Endothelial cell of umbilical vein (primary cell): ENCODE results near the gene KYAT1. TPM values are rescaled to one million over a fixed set of nuclear protein-coding genes. Genes with fewer than 3 reads are reported as not detected.

Experiments
- BruUV-seq: library from RNA; stranded (reverse); fragments of 400-500 nt; replicated peaks from 2 replicates; lab custom pipeline; 2021; lab: Mats Ljungman, UMichigan
- CTCF ChIA-PET: fragments of 300-600, 350-600 bp; sonication (Branson Sonifier 250); formaldehyde crosslinking; loops from one replicate; lab custom pipeline; 2021; ENCODE audit warnings: antibody characterized with exemption, inconsistent platforms; lab: Charles Lee
- POLR2A ChIA-PET: fragments of 300-600, 350-600 bp; sonication (Branson Sonifier 250); formaldehyde crosslinking; loops from one replicate; lab custom pipeline; 2021; ENCODE audit warnings: antibody characterized with exemption, inconsistent platforms; lab: Charles Lee
- DNase-seq: peaks from one replicate; pipeline ENCODE4 v3.0.0-alpha.2; 2011; ENCODE audit warnings: low read depth, low spot score
- FAIRE-seq: peaks from 2 replicates; lab custom pipeline; 2011; peaks lifted over from hg19 to GRCh38; lab: Jason Lieb, UNC
- H2AFZ ChIP-seq: 2 replicates; pipeline ENCODE4 v1.6.0; 2012; ENCODE audit warnings: low read depth, low read length, control low read depth, inconsistent platforms
- H3K27ac ChIP-seq: 2 replicates; pipeline ENCODE4 v1.5.1; 2011; ENCODE audit warnings: low read depth, mild to moderate bottlenecking, control low read depth, low read length, moderate library complexity; ENCODE audit not compliant: insufficient read depth
- H3K27me3 ChIP-seq, 2 experiments: 2 replicates each; pipeline versions ENCODE4 v1.6.0 to v1.6.1; 2011; ENCODE audit warnings: low read length in 2 of 2, mixed read lengths in 1 of 2; ENCODE audit not compliant: control insufficient read depth in 2 of 2, insufficient read depth in 2 of 2
- H3K36me3 ChIP-seq, 2 experiments: 2 replicates in 1 of 2; 3 replicates in 1 of 2; pipeline ENCODE4 v1.5.1; 2011; ENCODE audit warnings: low read length in 2 of 2, mild to moderate bottlenecking in 1 of 2, moderate library complexity in 1 of 2; ENCODE audit not compliant: control insufficient read depth in 2 of 2, insufficient read depth in 2 of 2; ENCODE audit errors: extremely low read depth in 1 of 2
- H3K4me1 ChIP-seq: 3 replicates; pipeline ENCODE4 v1.5.1; 2011; ENCODE audit warnings: mild to moderate bottlenecking, low read length; ENCODE audit not compliant: control insufficient read depth, insufficient read depth; ENCODE audit errors: extremely low read depth
- H3K4me2 ChIP-seq: 2 replicates; pipeline ENCODE4 v1.6.1; 2011; ENCODE audit warnings: low read length, control low read depth, mixed read lengths; ENCODE audit not compliant: insufficient read depth
- H3K4me3 ChIP-seq, 3 experiments: fragments of 200-600 bp in 1 of 3; sonication (generic), shearing (Covaris generic) in 1 of 3; replicated peaks in 1 of 3; 2 replicates each; pipeline ENCODE4 v1.5.1; 2011 to 2016; ENCODE audit warnings: control low read depth in 3 of 3, low read length in 3 of 3, mild to moderate bottlenecking in 2 of 3, inconsistent platforms in 1 of 3, low read depth in 1 of 3, moderate library complexity in 1 of 3; ENCODE audit not compliant: insufficient read depth in 1 of 3
- H3K79me2 ChIP-seq: 2 replicates; pipeline ENCODE4 v1.6.0; 2012; ENCODE audit warnings: low read length, inconsistent platforms; ENCODE audit not compliant: control insufficient read depth, insufficient read depth
- H3K9ac ChIP-seq: replicated peaks from 2 replicates; pipeline ENCODE3; 2011; ENCODE audit warnings: low read length, control low read depth; ENCODE audit not compliant: insufficient read depth; ENCODE audit errors: extremely low read depth
- H3K9me1 ChIP-seq: replicated peaks from 3 replicates; pipeline ENCODE4 v1.6.0; 2011; ENCODE audit warnings: mild to moderate bottlenecking, low read length; ENCODE audit not compliant: control insufficient read depth, insufficient read depth; ENCODE audit errors: extremely low read depth
- H3K9me3 ChIP-seq: replicated peaks from 2 replicates; pipeline ENCODE4 v1.5.1; 2012; ENCODE audit warnings: low read length, inconsistent platforms; ENCODE audit not compliant: control insufficient read depth, insufficient read depth
- H4K20me1 ChIP-seq: replicated peaks from 2 replicates; pipeline ENCODE3; 2011; ENCODE audit warnings: mild to moderate bottlenecking, low read length; ENCODE audit not compliant: control insufficient read depth, insufficient read depth; ENCODE audit errors: extremely low read depth
- EZH2 ChIP-seq: IDR thresholded peaks from 2 replicates; pipeline ENCODE4 v1.6.1; 2012; ENCODE audit warnings: borderline replicate concordance, low read depth, mild to moderate bottlenecking, moderate library complexity, low read length, inconsistent platforms; ENCODE audit not compliant: severe bottlenecking
- FOS ChIP-seq: IDR thresholded peaks from 2 replicates; pipeline ENCODE4 v1.6.1; 2011; ENCODE audit warnings: mild to moderate bottlenecking, low read length, moderate library complexity, borderline replicate concordance; ENCODE audit not compliant: insufficient read depth
- GATA2 ChIP-seq: IDR thresholded peaks from 2 replicates; pipeline ENCODE4 v1.7.0; 2011; ENCODE audit warnings: low read depth, mild to moderate bottlenecking, moderate library complexity, mixed read lengths, low read length; ENCODE audit not compliant: insufficient read length, insufficient read depth
- JUN ChIP-seq: IDR thresholded peaks from 2 replicates; pipeline ENCODE4 v1.6.1; 2011; ENCODE audit warnings: borderline replicate concordance, low read depth; ENCODE audit not compliant: insufficient read length, insufficient read depth
- MYC ChIP-seq: IDR thresholded peaks from one replicate; pipeline ENCODE4 v1.6.1; 2011; ENCODE audit warnings: mild to moderate bottlenecking, low read depth, low read length
- POLR2A ChIP-seq: IDR thresholded peaks from 2 replicates; pipeline ENCODE4 v1.6.1; 2012; ENCODE audit warnings: low read depth, mild to moderate bottlenecking, control low read depth, low read length
- POLR2AphosphoS5 ChIP-seq: IDR thresholded peaks from 2 replicates; pipeline ENCODE4 v1.6.1; 2012; ENCODE audit warnings: low read depth, mild to moderate bottlenecking, control low read depth, low read length, moderate library complexity; ENCODE audit not compliant: insufficient read depth
- dilution Hi-C: fragments of 300-500 bp; cut with MboI; formaldehyde crosslinking; loops from one replicate; pipeline ENCODE4 v1.15.0; 2019; ENCODE audit warnings: low sequenced_read_pairs; ENCODE audit not compliant: extremely low pct_ligation_motif_present
- intact Hi-C: fragments of 100-400 bp; cut with micrococcal nuclease; formaldehyde crosslinking; loops from one replicate; pipeline ENCODE4 v1.10.0; 2022
- polyA plus RNA-seq, 4 experiments: library from polyadenylated mRNA; depleted of rRNA in 3 of 4; stranded (reverse) in 3 of 4; unstranded in 1 of 4; fragments of >200 nt; gene quantifications; 2 replicates each; pipeline versions ENCODE4 v1.2.1 to v1.2.3, GENCODE V29; 2011 to 2012; ENCODE audit warnings: missing spikeins in 1 of 4
- total RNA-seq: library from RNA; stranded (reverse); gene quantifications from 2 replicates; pipeline ENCODE4 v1.2.3, GENCODE V29; 2021
- TF ChIP-seq, protein P1 (sequence below): IDR thresholded peaks from 2 replicates; pipeline ENCODE4 v1.6.1; 2011; ENCODE audit not compliant: insufficient read depth, insufficient read length
- TF ChIP-seq, protein P2 (sequence below), 2 donors: IDR thresholded peaks; 1 replicate in 1 of 2; 2 replicates in 1 of 2; pipeline ENCODE4 v1.5.1; 2011; ENCODE audit warnings: low read length in 2 of 2, mild to moderate bottlenecking in 2 of 2, moderate library complexity in 2 of 2, control low read depth in 1 of 2, inconsistent platforms in 1 of 2, low read depth in 1 of 2; ENCODE audit not compliant: insufficient read depth in 1 of 2; ENCODE audit errors: extremely low read depth in 1 of 2

KYAT1 gene
- total and polyA plus RNA-seq, 2 donors (not counting 3 experiments of a cell fraction or from before 2014, with no cell fraction given) = 7.2 to 9.6 TPM

DNA sequence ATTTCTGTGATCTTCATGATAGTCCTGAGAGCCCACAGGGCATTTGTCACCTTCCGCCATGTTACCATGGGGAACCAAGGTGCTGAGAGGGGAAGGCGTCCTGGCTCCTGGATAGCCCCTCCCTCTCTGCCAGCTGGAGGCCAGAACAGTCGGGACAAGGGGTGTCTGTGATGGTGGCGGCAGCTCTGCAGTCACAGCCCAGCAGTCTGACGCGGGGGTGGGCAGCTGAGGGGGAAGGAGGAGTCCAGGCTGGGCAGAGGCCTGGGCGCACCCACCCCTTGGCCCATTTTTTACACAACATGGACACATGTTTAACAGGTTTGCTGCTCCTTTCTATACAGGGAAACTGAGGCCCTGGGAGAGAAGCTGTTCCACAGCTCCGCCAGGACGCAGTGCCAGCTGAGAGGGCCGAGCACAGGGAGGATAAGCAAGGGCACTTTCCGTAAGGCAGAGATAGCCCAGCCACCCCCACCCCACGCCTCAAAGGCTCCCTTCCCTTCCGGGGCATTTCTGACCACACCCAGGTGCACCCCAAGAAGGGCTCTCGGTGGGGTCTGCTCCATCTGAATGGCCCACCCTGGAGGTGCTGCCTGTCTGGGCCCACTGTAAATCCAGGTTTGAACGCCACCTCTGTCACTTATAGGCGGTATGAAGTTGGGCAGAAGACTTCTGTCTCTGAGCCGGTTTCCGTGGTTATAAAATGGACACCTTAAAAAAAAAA, 17.3 kb upstream of the KYAT1 start:
- Histone ChIP-seq H2AFZ (no peak overlapping the region), H3K27me3 (no peaks in the 10 kb centered on the region), H3K4me3 (no peak overlapping the region), H4K20me1 (no peaks in the 10 kb centered on the region), H3K36me3 (peaks cover 18 to 19% of the 10 kb centered on the region in 2 experiments), H3K4me1 (peaks cover 7% of the 10 kb centered on the region), H3K9ac (no peak overlapping the region), H3K9me3 (no peaks in the 10 kb centered on the region), H3K4me2 (no peak overlapping the region), H3K79me2 (peaks cover 89% of the 10 kb centered on the region), H3K9me1 (no peaks in the 10 kb centered on the region), H3K27ac (no peak overlapping the region)
- intact Hi-C loops (no loop called here), dilution Hi-C loops (no loop called here)
- BruUV-seq = no TSS peak
- CTCF ChIA-PET = interaction anchor here (1.4 kb wide), 1 partner anchor 57 kb away, joined by 3 read pairs; no protein-coding TSS in a partner anchor
- POLR2A ChIA-PET = no interaction called here
- no peak for FAIRE-seq
- TF ChIP-seq, protein P1, sequence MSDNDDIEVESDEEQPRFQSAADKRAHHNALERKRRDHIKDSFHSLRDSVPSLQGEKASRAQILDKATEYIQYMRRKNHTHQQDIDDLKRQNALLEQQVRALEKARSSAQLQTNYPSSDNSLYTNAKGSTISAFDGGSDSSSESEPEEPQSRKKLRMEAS = no peak
- TF ChIP-seq GATA2 = no peak
- no peak for TF ChIP-seq EZH2
- DNase-seq = no peak

DNA sequence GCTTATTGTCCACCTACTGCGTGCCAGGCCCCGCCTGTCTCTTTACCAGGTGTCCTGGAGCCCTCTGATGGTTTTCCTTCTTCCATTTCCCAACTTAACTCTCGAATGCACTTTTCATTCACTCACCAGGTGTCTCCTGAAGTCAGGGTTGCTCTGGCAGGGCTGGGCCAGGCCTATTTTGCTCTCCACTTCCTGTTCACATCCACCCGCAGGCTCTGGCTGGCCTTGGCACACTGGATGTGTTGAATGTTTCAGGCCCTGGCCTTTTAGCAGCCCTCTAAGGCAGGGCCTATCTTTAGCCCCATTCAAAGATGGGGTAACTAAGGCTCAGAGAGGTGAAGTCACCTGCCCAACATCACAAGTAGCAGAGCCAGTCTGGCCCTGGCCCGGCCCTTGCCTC, 16.6 kb upstream of the KYAT1 start:
- POLR2A ChIA-PET = interaction anchor here (0.6 kb wide), 1 partner anchor 168 kb away, joined by 5 read pairs; no protein-coding TSS in a partner anchor
- Histone ChIP-seq H3K9me1 (no peaks in the 10 kb centered on the region), H3K9me3 (no peaks in the 10 kb centered on the region), H3K27me3 (no peaks in the 10 kb centered on the region), H3K27ac (no peak overlapping the region), H3K79me2 (peaks cover 89% of the 10 kb centered on the region), H3K36me3 (peaks cover 18 to 21% of the 10 kb centered on the region in 2 experiments), H3K4me2 (no peak overlapping the region), H2AFZ (no peak overlapping the region), H4K20me1 (no peaks in the 10 kb centered on the region), H3K4me1 (peaks cover 7% of the 10 kb centered on the region), H3K9ac (no peak overlapping the region), H3K4me3 (no peak overlapping the region)
- peak; percentile 67 for FAIRE-seq
- intact Hi-C loops = no loop called here
- no TSS peak for BruUV-seq
- TF ChIP-seq MYC (no peak), POLR2AphosphoS5 (no peak), GATA2 (no peak), FOS (no peak), JUN (no peak), POLR2A (no peak), EZH2 (no peak)
- TF ChIP-seq, protein P1 = no peak
- TF ChIP-seq, protein P2, sequence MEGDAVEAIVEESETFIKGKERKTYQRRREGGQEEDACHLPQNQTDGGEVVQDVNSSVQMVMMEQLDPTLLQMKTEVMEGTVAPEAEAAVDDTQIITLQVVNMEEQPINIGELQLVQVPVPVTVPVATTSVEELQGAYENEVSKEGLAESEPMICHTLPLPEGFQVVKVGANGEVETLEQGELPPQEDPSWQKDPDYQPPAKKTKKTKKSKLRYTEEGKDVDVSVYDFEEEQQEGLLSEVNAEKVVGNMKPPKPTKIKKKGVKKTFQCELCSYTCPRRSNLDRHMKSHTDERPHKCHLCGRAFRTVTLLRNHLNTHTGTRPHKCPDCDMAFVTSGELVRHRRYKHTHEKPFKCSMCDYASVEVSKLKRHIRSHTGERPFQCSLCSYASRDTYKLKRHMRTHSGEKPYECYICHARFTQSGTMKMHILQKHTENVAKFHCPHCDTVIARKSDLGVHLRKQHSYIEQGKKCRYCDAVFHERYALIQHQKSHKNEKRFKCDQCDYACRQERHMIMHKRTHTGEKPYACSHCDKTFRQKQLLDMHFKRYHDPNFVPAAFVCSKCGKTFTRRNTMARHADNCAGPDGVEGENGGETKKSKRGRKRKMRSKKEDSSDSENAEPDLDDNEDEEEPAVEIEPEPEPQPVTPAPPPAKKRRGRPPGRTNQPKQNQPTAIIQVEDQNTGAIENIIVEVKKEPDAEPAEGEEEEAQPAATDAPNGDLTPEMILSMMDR (IDR thresholded peaks at IDR 0.05; ENCODE audit: extremely low read depth in 1 of 2, insufficient read depth in 1 of 2, low read depth in 1 of 2, low read length in 2 of 2) = no peak
- no peak for DNase-seq
- dilution Hi-C loops = no loop called here
- CTCF ChIA-PET = interaction anchor here (1.4 kb wide), 1 partner anchor 58 kb away, joined by 3 read pairs; no protein-coding TSS in a partner anchor
